Measurements from ENCODE around the gene MYO16. TPM values are rescaled to one million over a fixed set of nuclear protein-coding genes. Genes with fewer than 3 reads are reported as not detected.

The MYO16 gene
- total RNA-seq, 1 donor from 2014 or later: 0.24 TPM

DNA sequence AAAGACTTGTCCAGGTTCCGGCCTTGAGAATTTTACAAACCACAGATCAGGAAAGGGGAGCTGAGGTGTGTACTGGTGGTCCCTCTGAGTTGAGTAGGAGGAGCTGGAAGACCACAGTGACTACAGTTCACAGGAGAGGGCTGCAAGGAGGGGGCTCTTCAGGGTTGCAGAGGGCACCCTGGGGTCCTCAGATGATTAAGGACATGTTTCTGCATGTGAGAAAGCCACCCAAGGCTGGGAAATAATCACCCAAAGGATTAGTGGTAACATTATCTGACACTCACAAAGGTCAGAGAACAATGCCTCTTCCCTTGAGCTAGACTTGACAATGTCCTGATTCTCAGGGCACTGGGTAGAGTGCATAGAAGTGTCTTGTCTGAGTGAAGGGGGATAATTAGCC lies 616.6 kb downstream of the MYO16 start:
- intact Hi-C loops (cut with DNase I): no loop called here
- no peak for ATAC-seq
- no peaks in the 10 kb centered on the region for H3K4me1 ChIP-seq
- TF ChIP-seq, protein P1, sequence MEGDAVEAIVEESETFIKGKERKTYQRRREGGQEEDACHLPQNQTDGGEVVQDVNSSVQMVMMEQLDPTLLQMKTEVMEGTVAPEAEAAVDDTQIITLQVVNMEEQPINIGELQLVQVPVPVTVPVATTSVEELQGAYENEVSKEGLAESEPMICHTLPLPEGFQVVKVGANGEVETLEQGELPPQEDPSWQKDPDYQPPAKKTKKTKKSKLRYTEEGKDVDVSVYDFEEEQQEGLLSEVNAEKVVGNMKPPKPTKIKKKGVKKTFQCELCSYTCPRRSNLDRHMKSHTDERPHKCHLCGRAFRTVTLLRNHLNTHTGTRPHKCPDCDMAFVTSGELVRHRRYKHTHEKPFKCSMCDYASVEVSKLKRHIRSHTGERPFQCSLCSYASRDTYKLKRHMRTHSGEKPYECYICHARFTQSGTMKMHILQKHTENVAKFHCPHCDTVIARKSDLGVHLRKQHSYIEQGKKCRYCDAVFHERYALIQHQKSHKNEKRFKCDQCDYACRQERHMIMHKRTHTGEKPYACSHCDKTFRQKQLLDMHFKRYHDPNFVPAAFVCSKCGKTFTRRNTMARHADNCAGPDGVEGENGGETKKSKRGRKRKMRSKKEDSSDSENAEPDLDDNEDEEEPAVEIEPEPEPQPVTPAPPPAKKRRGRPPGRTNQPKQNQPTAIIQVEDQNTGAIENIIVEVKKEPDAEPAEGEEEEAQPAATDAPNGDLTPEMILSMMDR (IDR thresholded peaks at IDR 0.05): no peak
- DNase-seq: no peak
- H3K27ac ChIP-seq: no peak overlapping the region
- peaks cover 5% of the 10 kb centered on the region for H3K9me3 ChIP-seq
- H3K4me3 ChIP-seq: no peak overlapping the region
- no peaks in the 10 kb centered on the region for H3K36me3 ChIP-seq
- no peaks in the 10 kb centered on the region for H3K27me3 ChIP-seq (ENCODE audit: low read depth)

DNA sequence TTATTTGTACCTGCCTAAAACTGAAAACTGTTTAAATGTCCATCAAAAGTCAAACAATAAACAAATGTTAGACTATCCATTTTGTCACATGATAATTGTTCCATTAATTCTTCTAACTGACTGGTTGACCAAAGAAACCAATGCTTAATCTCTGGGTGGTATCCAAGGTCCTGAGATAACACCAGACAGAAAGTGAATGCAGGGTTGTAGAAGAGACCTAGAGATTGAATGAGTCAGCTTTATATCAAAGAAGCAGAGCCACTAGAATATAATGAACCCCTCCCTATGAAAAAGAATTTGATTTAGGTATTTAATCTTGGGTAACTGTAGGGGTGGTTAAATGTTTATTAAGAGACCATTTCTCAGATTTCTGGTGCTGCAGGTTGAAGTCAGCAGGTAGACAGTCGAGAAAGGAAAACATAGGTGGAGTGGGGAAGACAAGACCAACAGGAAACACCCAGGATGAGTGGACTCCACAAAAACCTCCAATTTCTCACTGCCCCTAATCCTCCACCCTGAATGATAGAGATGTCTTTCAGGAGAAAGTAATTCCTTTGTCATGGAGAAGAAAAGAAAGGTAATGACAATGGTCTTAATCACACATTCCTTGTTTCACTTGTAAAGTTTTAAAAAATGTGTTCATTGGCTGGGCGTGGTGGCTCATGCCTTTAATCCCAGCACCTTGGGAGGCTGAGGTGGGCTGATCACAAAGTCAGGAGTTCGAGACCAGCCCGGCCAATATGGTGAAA lies 620.5 kb downstream of the MYO16 start:
- intact Hi-C loops (cut with DNase I): no loop called here
- H3K9me3 ChIP-seq: peaks cover 5% of the 10 kb centered on the region
- H3K4me1 ChIP-seq: no peaks in the 10 kb centered on the region
- DNase-seq (no peak), ATAC-seq (no peak)
- no peaks in the 10 kb centered on the region for H3K27me3 ChIP-seq (ENCODE audit: low read depth)
- H3K27ac ChIP-seq: no peak overlapping the region
- TF ChIP-seq, protein P1 (IDR thresholded peaks at IDR 0.05): no peak
- H3K36me3 ChIP-seq: no peaks in the 10 kb centered on the region
- no peak overlapping the region for H3K4me3 ChIP-seq

DNA sequence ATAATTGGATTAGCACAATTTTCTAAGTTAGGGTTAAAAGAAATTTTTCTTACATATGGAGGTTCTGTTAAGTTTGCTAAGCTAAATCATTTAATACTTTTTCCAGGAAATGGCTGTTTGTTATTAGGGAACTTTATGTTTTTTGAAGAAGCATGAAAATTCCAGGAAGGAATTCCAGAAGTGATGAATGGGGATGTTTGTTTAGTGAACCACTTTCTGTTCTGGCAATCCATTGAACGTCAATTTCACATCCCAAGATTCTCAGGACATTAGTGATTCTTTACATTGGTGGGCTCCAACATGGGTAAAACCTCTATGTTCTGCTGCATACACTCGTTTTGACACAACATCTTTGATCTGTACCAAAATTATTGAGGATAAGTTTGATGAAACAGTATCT lies 622.5 kb downstream of the MYO16 start:
- Histone ChIP-seq H3K27ac (no peak overlapping the region), H3K9me3 (peaks cover 5% of the 10 kb centered on the region), H3K27me3 (ENCODE audit: low read depth) (no peaks in the 10 kb centered on the region), H3K4me1 (peaks cover 4% of the 10 kb centered on the region), H3K4me3 (no peak overlapping the region), H3K36me3 (no peaks in the 10 kb centered on the region)
- ATAC-seq (no peak), DNase-seq (no peak)
- intact Hi-C loops (cut with DNase I): no loop called here
- TF ChIP-seq, protein P1 (IDR thresholded peaks at IDR 0.05): no peak

DNA sequence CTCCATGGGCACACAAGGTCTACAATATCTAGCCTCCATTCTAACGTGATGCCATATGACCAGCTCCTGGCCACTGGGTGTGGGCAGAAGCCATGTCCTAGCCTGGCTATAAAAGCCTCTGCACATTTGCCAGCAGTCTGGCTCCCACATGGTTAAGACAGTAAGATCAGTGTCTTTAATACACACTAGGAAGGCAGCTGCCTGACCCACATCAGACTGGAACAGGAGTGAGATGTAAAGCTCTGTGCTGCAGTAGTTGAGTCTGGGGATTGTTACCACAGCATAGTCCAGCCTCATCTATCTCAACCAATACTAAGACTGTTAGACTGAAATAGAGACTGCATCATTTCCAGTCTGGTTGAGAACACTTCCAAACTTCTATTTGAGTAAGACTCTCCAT lies 623.9 kb downstream of the MYO16 start:
- intact Hi-C loops (cut with DNase I): no loop called here
- no peak for DNase-seq

DNA sequence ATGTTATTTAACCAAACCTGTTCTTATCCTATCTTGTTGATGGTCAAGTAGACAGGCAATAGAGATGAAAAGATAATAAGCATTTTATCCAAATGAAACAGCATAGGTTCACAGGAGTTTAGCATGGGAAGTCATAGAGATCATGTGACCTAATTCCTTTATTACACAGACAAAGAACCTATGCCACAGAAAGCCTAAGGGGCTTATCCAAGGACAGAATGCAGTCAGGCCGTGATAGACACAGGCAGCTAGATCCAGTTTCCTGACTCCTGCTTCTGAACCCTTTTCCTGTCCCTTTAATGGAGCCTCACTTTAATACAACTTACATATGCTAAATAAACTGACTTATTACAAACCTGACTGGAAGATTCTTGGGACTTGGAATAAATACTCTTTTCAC lies 624.9 kb downstream of the MYO16 start:
- Histone ChIP-seq H3K36me3 (no peaks in the 10 kb centered on the region), H3K4me1 (peaks cover 4% of the 10 kb centered on the region), H3K27me3 (ENCODE audit: low read depth) (no peaks in the 10 kb centered on the region), H3K4me3 (no peak overlapping the region), H3K9me3 (no peaks in the 10 kb centered on the region), H3K27ac (no peak overlapping the region)
- DNase-seq (no peak), ATAC-seq (no peak)
- TF ChIP-seq, protein P1 (IDR thresholded peaks at IDR 0.05): no peak
- intact Hi-C loops (cut with DNase I): no loop called here

More for the DNA sequence above, 623.9 kb downstream of the MYO16 start:
- Histone ChIP-seq H3K27me3 (ENCODE audit: low read depth) (no peaks in the 10 kb centered on the region), H3K27ac (no peak overlapping the region), H3K36me3 (no peaks in the 10 kb centered on the region), H3K9me3 (no peaks in the 10 kb centered on the region), H3K4me3 (no peak overlapping the region), H3K4me1 (peaks cover 4% of the 10 kb centered on the region)
- TF ChIP-seq, protein P1 (IDR thresholded peaks at IDR 0.05): no peak
- ATAC-seq: no peak
